SK-MEL-5 (cell line): Measurements from ENCODE around the gene OPRL1. TPM values are rescaled to one million over a fixed set of nuclear protein-coding genes. Genes with fewer than 3 reads are reported as not detected.
A peak's percentile ranks its signal among the peaks of the same experiment; 100 is the strongest.

Source experiments
- DNase-seq: peaks from one replicate; pipeline ENCODE4 v3.0.0-alpha.2; 2016; ENCODE audit warnings: low read depth, low spot score
- in situ Hi-C: cut with HindIII; loops from 2 replicates; pipeline ENCODE4 v1.10.0; 2016; ENCODE audit warnings: low sequenced_read_pairs, high pct_unique_total_duplicates, low pct_unique_long_range_greater_than_20kb
- total RNA-seq: library from RNA; depleted of rRNA; stranded (reverse); fragments of >200 nt; shearing (Covaris generic); gene quantifications from 2 replicates; pipeline ENCODE4 v1.2.3, GENCODE V29; 2014

OPRL1 gene
- total RNA-seq, 1 experiment from 2014 or later: 2.1 TPM

DNA sequence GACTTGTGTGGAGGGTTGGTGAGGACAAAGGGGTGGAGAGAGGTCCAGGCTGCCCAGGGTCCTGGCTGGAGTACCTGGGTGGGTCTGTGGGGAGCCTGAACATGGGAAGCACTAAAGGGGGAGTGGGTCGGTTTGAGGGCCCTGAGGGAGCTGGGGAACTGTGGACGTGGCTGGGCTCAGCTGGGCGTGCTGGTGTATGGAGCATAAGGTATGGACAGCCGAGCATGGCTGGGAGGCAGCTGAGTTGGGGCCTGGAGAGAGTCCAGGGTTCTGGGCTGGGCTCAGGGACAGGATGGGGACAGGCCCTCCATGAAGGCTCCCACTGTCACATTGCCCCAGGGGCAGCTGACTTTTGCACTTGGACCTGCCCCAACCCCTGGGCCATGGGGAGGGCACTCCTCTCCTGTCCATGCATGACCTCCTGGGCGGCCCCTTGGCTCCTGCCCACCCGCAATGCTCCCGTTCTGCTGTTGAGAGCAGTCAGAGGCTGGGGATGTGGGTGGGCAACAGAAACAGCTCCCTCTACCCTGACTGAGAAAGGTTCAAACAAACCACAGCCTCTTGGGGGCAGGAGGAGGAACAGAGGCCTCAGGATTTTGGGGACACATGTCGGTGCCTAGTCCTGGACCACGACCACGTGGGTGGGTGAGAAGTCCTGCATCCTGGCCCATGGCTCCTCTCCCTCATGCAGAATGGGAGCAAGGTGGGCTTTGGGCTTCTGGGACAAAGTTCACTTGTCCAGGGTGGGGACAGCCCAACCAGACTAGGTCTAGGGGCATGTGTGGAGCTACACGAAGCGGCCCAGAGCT is 39.4 kb upstream of the OPRL1 start:
- no peak for DNase-seq
- in situ Hi-C loops: no loop called here

DNA sequence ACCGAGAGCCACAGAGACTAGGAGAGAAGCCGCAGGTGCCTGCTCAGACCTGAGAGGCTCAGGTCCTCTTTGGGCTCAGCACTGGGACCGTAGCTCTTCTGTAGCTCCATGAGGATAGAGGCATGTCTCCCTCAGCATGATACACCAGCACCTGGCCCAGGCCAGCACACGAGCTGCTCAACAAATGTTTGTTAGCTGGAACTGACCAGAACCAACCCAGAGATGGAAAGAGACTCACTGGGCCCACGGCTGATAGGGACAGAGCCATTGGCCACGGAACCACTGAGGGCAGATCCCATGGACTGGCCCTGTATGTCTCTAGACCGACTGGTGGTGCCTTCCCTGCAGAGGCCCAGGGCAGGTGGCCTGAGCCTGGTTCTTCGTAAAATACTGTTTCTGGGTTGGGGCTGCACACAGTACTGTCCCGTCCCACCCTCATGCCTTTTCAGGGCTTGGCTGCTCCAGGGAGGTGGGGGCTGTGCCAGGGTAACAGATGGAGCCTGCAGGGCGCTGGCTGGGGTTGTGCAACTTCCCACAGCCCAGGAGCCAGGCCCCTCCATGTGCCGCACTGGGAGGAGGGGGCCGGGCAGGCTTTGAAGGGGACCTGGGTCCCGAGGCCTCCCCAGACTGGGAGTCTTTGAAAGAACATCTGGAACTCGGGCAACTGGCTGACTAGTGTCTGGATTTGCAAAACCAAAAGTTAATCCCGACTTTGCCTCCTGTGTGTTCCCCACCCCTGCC is 38.7 kb upstream of the OPRL1 start:
- DNase-seq: no peak
- in situ Hi-C loops: no loop called here

DNA sequence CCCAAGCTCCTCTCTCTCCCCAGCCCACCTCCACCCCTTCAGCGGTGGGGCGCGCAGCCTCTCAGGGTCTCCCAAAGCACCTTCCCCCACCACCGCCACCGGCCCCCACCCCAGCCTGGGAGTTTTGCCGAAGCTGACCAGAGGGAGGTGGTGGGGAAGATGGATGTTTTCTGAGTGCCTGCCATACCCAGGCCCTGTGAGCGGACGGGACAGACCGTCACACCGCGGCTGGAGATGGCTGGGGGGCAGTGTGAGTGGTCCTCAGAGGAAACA is 38.2 kb upstream of the OPRL1 start:
- DNase-seq: no peak
- in situ Hi-C loops: no loop called here

DNA sequence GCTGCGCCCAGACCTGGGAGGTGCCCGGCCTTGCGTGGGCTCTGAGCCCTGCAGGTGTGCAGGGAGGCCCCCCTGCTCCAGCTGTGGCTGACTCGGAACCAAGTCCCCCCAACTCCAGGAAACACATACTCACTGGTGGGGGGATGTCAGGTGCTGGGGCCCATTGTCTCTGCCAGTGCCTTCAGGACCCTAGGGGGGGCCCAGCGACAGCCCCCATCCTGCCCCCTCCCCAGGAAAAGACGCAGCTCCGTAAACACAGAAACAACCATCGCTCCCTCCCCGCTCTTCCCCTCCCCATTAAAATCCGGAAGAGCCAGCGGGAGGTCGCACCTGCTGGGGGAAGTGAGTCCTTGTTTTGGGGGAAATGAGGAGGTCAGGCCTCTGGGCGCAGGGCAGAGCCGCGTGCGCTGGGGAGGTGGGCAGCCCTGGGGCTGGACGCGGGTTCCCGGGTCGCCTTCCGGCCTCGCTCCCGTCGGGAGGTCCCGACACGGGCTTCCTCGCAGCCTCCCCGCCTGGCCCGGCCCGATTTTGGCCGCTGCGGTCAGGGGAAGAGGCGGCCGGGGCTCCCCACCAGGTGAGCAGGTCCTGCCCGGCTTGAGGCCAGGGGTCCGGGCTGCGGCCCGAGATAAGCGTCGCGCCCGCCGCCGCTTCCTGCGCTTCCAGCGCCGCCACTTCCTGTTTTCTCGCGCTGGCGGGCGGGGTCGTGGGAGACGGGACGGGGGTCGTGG is 37.7 kb upstream of the OPRL1 start:
- DNase-seq: no peak
- in situ Hi-C loops: no loop called here

DNA sequence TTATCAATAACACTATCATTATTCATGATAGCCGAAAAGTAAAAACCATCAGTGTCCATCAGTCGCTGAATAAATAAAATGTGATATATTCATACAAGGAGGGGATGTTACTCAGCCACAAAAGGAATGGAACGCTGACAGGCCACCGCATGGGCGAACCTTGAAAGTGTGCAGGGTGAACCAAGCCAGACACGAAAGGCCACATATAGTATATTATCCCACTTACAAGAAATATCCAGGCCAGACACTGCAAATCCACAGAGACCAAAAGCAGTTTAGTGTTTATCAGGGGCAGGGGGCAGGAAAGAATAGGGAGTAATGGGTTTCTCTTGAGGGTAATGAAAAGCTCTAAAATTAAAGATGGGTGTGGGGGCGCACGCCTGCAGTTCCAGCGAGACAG is 36.1 kb upstream of the OPRL1 start:
- DNase-seq: no peak
- in situ Hi-C loops: no loop called here

DNA sequence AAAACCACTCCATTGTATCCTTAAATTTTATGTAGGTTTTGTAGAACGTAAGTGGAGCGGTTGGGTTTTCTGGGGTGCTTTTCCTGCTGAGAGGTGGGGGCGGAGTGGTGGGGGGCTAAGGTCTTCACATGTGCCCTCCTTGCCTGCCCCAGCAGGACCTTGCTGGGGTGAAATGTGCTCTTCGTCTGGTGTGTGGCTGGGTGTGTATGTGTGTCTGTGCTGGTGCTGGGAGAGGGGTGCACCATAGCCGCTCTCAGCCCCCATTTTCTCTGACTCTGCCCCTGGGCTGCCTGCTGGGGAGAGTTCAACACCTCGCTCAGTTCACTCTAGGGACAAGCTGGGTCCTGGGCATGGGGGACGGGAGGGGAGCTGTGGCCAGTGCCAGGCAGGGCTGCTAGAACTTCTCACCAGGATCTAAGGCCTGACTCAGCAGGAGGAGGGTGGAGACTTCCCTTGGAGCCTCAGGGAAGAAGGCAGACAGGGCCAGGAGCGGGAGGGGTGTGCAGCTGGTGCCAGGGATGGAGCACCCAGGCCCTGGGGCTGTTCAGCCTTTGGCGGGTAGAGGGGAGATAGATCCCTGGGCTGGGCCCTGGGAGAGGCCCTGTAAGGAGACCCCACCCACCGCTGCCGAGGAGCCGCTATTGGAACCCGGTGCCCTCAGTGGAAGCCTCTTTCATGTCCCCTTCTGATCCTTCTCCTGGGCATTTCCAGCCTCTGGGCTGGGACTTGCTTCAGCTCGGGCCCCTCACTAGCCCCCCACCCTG is 35.2 kb upstream of the OPRL1 start:
- in situ Hi-C loops: no loop called here
- peak; percentile 24 for DNase-seq

DNA sequence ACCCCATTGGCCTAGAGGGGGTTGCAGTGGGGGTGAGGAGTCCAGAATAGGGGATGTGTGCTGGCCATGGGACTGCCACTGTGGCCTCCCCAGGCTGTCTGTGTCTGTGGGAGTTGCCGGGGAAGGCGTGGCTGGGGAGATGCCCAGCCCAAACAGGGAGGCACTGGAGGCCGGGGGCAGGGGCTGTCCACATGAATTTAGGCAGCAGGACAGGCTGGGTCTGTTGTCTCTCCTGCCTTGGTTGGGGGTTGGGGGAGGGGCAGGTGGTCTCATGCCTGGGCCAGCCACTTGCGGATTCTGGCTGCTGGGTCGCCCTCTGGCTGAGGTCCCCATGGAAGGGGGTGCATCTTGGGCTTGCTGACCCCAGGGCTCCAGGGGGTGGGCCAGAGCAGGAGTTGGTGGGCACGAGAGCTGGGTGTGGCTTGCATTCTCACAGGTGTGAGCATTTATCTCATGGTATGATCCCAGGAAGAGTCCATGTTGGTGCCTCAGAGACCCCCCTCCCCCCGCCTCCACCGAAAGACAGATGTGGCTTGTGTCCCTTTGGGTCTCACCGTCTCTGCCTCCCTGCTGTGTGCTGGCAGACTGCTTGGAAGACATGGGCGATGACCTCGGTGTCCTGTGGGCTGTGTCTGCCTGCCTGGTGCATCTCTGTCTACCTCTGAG is 34.4 kb upstream of the OPRL1 start:
- no peak for DNase-seq
- in situ Hi-C loops: no loop called here

DNA sequence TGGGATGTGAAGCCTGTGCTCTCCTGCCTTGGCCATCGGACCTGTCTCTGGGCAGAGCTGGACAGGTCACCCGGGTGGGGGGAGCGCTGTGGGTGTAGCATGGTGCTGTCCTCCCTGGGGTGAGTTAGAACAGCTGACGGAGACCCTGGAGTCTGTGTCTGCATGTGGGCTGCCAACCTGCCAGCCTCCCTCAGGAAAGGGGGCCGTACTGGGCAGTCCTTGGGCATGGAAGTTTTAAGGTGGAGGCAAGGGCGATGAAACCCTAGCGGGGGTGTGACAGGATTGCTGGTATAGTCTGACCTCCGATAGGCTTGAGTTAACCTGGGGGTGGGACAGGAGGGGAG is 32.9 kb upstream of the OPRL1 start:
- no peak for DNase-seq
- in situ Hi-C loops: no loop called here

DNA sequence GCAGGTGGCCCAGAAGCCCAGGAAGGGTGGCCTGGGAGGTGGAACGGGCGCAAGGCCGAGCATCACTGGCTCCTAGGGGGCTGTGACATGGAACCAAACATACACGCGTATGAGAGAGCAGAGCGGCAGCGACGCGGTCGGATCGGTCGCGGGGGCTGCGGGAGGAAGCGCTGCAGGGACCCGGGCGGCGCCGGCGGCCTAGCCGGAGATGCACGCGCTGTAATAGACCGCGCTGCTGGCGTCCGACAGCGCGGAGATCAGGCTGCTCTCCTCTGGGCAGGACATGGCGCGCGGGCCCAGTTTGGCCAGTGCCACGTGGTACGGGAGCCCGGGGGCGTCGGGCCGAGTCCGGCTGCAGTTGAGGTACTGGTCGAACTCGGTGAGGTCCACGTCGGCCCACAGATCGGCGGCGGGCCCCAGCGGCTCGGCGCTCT is 31.9 kb upstream of the OPRL1 start:
- in situ Hi-C loops: no loop called here
- DNase-seq: no peak

DNA sequence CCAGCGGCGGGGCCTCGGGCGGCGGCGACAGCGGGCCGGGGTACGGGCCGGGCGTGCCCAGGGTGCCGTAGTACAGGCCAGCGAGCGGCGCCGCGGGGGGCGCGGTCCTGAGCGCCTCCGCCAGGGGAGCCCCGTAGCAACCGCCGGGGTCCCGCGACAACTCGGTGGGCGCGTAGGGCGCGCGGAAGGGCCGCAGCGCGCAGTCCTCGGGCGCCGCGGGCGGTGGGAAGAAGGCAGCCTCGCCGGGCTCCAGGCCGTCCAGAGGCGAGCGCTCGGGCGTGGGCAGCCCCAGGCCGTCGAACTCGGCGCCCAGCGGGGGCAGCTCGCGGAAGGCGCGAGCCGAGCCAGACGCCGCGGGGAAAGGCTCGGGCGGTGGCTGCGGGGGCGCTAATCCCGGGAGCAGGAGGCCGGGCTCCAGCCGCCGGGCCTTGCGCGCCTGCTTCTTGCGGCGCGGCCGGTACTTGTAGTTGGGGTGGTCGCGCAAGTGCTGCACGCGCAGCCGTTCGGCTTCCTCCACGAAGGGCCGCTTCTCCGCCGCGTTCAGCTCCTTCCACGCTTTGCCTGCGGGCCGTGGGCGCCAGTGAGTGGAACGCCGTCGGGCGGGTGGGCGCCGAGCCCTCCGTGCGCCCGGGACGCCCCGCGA is 31.4 kb upstream of the OPRL1 start:
- DNase-seq: no peak
- in situ Hi-C loops: no loop called here

DNA sequence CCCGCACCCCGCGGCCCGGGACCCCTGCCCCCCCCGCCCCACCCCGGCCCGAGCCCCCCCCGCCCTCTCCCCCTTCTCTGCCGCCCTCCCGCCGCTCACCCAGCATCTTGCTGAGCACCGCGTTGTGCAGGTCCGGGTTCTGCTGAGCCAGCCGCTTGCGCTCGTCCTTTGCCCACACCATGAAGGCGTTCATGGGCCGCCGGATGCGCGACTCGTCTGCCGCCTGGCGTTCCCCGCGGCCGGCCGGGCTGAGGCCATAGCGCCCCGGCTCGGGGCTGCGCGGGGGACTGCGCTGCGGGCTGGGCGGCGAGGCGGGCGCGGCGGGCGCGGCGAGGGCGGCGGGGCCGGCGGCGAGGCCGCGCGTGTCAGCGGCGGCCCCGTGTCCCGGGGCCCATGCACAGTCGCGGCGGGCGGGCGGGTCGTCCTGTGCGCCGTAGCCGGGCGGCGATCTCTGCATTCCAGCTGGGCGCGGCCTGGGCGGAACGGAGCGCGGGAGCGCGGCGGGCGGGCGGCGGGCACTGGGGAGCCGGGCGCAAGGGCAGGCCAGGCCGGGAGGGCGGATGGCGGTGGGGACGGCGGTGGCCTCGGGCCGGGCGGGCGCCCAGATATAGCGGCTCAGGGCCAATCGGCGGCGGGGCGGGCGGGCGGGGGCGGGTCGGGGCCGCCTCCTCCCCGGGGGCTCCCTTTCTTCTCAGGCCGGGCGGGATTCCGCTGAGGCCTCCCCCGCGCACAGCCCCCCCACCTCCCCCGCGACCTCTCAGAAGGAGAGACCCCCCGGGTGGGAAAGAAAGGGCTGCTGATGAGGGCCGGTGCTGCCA is 30.6 kb upstream of the OPRL1 start, which contains the start of gene SOX18:
Gene SOX18, minus strand, starts transcription at position 580 of the 818 bp plus-strand sequence. Its CDS starts 123 bp downstream, at position 457.
- in situ Hi-C loops: no loop called here
- DNase-seq: peak; percentile 29

DNA sequence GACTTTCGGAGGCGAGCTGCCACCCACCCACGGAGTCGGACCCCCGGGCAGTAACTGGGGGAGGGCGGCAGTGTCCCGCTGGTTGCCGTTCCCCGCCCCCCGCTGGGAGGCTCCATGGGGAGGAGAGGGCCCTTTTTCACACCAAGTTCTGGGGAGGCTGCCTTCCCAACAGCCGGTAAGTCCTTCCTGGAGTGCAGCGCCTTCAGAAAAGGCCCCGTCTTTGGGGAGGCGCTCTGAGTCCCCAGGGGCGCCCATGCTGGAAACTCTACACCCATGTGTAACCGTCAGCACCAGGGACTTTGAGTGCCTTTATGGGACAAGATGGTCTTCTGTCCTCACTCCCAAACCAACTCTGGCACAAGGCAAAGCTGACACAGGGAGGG is 30.0 kb upstream of the OPRL1 start:
- DNase-seq: no peak
- in situ Hi-C loops: no loop called here

DNA sequence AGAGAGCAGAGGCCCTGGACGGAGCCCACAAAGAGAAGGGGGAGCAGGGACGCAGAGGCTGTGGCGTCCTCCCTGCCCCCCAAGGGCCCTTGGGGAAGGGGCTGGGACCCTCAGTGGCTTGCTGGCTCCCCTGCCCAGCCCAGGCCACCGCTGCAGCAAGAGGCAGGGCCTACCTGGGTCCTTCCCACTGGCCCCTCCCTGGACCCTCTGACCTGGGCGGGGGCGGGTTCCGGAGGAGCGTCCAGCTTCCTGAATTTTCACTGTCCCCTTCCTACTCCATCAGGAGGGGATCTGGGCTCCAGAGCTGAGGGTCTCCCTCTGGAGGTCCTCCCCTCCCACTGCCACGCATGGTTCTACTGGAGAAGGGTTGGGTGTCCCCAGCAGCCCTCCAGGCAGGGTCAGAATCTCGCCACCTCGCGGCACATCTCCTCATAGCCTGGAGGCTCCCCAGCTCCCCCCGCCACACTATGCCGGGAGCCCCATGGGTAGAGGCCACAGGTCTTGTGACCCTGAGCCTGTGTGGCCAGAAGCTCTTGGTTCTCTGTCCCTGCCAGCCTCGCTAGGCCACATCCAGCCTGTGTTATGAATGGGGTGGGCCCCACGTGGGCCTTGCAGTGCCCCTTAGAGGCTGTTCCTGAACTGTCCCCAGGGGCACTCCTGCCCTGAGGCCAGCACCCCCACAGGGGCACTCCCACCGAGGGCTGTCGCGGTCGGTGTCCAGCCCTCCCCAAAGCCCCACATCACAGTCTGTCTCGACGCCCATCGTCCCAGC is 29.4 kb upstream of the OPRL1 start:
- in situ Hi-C loops: no loop called here
- DNase-seq: no peak

DNA sequence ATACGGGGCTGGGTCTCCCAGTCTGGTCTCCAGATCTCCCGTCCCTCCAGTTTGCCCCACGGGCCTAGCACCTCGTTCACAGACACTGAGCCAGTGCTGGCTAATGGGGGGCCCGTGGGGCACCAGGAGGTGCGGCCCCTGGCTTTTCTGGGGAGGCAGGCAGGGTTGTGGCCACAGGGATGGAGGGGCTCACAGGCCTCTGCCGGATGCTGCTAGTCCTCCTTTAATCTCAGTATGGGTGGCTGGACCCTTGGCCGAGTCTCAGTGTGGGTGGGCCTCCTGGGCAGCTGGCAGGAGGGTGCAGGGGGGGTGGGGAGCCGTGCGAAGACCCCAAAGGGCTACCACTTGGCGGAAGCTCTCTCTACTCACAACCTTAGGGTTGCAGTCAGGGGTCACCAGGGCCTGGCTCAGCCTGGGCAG is 28.8 kb upstream of the OPRL1 start:
- no peak for DNase-seq
- in situ Hi-C loops: no loop called here

DNA sequence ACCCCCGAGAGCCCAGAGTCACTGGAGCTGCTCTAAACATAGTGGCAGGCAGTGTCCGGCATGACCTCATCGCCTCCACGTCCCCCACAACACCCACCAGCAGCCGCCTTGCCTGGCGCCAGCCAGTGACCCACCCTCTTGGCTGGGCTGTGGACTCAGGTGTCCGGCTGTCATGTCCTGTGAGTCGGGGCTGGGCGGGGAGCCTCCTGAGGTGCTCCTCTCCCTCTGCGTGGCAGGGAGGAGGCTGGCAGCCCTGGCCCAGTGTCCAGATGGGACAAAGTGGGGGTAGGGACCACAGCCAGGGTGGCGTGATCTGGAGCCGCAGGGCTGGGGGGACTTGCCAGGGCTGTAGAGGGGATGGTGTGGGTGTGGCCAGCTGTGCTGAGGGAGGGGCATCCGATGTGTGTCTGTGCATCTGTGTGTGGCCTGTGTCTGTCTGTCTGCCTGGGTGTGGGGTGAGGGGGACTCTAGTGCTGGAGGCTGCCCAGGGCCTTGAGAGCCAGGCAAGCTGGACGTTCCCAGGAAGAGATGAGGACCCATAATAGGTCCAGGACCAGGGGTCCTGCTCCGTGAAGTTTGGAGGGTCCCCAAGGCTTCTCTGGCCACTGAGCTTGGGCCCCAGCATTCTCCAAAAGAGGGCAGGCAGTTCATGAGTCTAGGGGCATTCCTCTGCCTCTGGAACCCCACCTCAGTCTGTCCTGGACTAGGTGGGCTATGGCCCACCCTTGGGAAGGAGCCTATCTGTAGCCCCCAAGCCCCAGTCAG is 28.1 kb upstream of the OPRL1 start:
- in situ Hi-C loops: no loop called here
- DNase-seq: no peak
